Brain pericyte (primary cell): Measurements from ENCODE around the gene CLCN3.
"Not testable (repeated sequence)": the region's sequence is repeated elsewhere in the genome, so short reads cannot be mapped to it uniquely, and the experiment has no call there.

ENCODE experiments used
- DNase-seq: peaks from one replicate; pipeline ENCODE4 v3.0.0-alpha.2; 2012; ENCODE audit warnings: low read depth, low spot score

The CLCN3 gene

GRCh38 chr4:169655401-169655800 lies 35.0 kb downstream of the CLCN3 start:
- no peak for DNase-seq

DNA sequence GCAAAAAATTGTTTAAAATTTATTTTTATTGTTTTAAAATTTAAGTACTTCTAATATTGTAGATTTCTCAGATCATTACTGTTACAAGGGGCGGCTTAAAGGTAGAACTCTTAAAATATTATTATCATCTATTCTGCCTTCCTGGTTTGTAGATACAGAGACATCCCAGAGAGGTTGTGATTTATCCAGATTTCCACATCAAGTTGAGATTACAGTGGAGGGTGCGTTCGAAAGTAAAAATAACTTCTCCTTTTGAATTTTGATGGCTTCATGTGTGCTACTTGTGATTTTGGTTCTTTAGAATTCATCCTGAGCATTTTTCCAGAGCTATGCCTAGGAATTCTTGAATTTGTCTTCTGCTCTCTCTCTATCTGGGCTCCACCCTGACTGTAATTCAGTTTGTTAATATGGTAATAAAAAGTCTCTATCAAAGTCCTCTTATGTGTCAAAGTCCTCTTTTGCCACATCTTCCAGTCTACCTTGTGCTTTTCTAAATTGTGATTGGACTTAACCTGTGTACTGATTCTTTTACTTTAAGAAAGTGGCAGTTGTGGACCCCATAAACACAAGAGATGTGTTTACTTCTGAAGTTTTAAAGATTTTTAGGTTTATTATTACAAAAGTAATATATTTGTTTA lies 37.2 kb downstream of the CLCN3 start:
- no peak for DNase-seq

GRCh38 chr4:169658196-169658595 lies 37.8 kb downstream of the CLCN3 start:
- no peak for DNase-seq

DNA sequence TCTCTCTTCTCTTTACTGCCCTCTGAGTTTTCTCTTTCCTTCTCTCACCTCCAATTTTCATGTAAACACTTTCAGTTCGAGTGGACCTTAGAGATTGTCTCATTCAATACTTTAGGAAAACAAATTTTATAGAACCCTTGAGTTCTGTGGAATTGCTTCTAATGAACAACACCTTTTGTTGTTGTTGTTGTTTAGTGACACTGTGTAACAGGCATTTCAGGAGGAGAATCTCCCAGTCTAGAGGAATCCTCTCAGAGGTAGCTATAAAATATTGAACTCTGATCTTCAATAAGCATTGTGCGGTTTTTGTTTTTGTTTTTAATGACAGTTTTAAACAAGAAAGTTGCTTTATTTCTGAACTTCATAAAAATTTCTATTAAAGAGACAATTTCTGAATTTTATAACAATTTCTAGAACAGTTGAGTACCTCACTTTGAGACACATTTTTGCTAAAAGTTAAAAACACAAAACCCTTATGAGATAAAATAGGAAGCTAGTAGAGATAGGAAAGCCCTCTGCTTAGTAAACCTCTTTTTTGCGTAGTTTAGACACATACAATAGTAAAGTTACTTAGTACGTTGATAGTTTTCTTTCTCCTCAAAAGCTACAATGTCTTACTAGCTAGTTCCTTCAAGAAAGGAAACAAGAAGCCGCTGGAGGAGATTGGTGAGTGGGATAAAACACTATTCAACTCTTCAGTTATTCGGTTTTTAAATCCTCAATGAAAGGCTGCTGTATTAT lies 38.8 kb downstream of the CLCN3 start:
- DNase-seq = no peak

DNA sequence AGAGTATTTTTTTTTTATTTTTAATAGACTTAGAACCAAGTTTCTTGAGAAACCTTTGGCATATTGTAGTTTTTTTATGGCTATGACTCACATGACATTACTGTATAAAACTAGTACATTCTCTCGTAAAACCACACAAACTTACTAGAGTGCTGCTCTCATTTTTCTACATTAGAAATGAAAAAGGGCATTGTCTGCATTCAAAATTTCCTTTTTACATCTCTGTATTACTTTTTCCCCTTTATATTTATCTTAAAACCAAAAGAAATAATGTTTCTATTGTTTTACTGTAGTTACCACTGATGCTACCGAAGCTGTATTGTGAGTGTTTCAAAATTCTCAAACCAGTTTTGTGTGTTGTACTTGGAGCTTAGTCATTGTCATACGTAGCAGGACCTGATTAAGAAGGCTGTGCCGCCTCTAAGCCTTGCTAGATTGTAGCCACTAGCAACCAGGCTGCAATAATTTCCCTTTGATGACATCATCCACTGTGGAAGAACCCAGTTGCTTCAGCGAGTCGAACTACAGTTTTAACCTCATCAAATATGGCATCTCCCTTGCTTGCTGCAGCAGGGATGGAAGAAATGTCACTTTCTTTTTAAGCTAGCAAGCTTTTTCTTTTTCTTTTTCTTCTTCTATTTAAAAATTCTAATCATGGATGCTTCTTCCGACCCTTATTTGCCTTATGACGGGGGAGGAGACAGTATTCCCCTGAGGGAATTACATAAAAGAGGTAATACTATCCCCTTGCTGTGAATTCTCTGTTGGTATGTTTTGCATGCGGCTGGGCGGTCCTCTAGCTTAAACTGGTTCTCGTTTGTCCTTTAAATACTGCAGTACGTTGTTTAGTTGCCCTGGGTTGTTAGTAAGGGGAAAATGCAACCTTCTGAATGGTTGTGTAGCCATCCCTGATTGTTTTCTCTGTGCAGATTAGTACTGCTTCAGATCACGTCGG lies 39.6 kb downstream of the CLCN3 start:
- DNase-seq = peak; percentile 88

GRCh38 chr4:169660929-169661328 lies 40.6 kb downstream of the CLCN3 start:
- DNase-seq = no peak

- no peak for DNase-seq
Measured at GRCh38 chr4:169661761-169662160, 41.4 kb downstream of the CLCN3 start.

- no peak for DNase-seq
Measured at GRCh38 chr4:169662206-169662605, 41.8 kb downstream of the CLCN3 start.

- no peak for DNase-seq
Measured at GRCh38 chr4:169663402-169663801, 43.0 kb downstream of the CLCN3 start.

DNA sequence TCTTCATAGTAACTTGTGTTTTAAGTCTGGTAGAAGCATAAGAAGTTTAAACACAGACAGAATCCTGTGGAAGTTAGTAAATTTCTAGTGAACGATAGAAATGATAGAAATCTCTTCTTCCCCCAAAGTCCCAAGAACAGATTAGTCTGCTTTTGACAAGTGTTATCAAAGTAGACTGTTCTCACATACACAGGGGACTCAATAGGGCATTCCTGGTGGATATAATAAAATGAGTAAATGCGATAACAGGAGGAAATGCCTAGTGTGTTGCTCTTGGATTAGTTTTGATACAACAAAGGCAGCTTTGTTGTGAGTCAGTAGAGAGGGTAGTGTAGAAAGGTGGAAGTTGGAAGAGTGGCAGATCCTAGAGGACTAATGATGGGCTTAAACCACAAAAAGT lies 43.5 kb downstream of the CLCN3 start:
- no peak for DNase-seq

DNA sequence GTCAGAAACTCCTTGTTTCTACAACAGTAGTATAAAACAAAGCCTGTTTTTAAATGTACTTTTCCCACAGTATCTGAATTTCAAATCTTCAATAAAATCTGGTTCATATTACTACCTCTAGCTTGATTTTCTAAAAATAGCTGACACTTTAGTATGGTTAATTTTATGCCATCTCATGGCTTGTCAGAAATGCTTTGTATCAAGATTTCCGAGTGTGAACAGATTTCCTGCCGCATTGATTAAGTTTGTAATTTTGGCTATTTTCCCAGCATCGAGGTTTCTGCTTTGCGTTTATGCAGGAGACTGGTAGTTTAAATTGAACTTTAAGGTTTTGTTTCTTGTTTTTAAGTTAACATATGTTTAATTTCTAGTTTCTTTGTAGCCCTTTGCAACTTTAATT lies 44.2 kb downstream of the CLCN3 start:
- no peak for DNase-seq

DNA sequence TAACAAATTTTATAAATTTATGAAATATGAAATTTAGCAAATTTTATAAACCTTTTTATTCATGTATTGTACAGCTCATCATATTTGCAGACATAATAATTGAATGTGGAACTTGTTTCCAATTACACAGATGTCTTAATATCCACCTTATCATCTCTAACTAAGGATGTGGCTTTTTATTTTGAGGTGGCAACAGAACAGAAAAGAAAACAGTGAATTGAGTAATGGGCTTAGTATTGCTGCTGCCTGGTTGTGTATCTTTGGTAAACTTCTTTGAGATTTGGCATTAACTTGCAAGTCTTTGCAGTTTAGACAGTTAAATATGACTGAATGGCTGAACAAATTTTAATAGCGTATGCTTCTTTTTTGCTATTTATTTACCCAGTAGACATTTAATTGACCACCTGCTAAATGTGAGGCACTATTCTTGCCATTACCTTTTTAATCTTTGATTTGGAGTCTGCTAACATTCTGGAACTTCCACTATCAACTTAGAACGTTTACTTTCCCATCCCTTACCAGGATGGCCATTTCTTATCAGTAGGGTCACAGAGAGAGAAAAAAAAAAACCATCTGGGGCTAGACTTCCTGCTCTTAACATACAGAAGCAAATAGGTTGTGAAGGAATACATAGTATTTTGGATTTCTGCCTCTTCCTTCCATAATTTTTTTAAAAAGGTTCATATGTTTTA lies 44.8 kb downstream of the CLCN3 start:
- DNase-seq = no peak

DNA sequence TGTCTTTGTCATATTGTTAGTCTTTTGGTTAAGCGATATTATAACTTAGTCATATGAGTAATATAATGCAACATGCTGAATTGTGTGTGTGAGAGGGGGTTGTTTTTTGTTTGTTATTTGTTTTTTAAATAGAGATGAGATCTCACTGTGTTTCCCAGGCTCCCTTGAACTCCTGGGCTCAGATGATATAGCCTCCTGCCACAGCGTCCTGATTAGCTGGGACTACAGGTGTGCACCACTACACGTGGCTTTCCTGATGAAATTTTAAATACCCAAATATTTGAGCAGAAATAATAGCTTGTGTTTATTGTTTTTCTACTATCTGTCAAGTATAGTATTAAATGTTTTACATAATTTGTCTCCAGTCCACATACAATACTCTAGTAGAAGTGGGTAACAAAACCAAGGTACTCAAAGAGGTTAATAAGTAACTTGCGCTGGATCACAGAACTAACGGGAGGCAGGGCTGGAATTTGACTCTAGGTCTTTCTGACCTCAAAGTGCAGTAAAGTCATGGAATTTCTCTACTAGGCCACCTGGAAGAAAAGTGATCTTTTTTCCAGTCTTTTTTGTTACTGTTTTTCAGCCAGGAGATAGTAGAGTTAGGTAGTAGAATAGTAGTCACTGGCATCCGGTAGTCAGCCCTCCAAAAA lies 47.8 kb downstream of the CLCN3 start:
- no peak for DNase-seq

- DNase-seq = no peak
Measured at GRCh38 chr4:169675825-169676224, 55.4 kb downstream of the CLCN3 start.

GRCh38 chr4:169677150-169677748 lies 56.9 kb downstream of the CLCN3 start:
- no peak for DNase-seq

GRCh38 chr4:169678486-169678885 lies 58.1 kb downstream of the CLCN3 start:
- not testable (repeated sequence) for DNase-seq

- not testable (repeated sequence) for DNase-seq
Measured at GRCh38 chr4:169678951-169679591, 58.7 kb downstream of the CLCN3 start.

GRCh38 chr4:169682372-169683047 lies 62.1 kb downstream of the CLCN3 start:
- DNase-seq = no peak

DNA sequence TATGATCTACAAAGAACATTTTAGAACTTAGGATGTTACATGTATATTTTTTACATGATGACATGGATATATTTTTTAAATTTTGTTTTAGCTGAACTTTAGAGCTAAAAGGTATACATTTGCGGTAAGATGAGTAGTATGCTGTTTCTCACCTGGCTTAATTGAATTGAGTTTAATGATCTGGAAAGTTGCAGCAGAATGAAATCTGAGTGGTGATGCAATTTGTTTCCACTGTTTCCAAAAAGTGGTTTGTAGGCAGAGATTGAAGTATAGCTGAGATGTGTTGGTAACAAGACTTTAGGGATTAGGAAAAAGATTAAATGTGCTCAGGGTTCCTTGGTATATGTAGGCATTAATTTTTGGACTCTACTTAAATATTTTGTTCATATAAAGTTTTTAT lies 69.3 kb downstream of the CLCN3 start:
- DNase-seq = no peak

DNA sequence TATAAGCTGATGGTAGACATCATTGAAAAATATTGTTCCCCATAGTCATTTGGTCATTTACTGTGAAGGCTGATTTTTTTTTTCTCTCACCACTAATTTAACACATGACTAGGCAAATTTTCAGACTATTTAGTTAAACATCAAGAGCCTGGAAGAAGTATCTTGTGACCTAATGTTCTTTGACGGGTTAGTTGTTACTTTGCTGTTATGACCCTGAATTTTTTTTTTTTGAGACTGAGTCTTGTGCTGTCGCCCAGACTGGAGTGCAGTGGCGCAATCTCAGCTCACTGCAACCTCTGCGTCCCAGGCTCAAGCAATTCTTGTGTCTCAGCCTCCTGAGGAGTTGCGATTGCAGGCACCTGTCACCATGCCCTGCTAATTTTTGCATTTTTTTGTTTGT lies 70.4 kb downstream of the CLCN3 start:
- no peak for DNase-seq
